H1 (cell line): ENCODE measurements around the gene LAMP1. TPM values are rescaled to one million over a fixed set of nuclear protein-coding genes. Genes with fewer than 3 reads are reported as not detected.

Experiments
- CTCF ChIA-PET: fragments of 300-600 bp; sonication (Branson Sonifier 250); formaldehyde crosslinking; loops from one replicate; lab custom pipeline; 2021; ENCODE audit not compliant: partially characterized antibody; lab: Charles Lee
- POLR2A ChIA-PET: fragments of 300-600 bp; sonication (Branson Sonifier 250); formaldehyde crosslinking; loops from one replicate; lab custom pipeline; 2021; ENCODE audit warnings: inconsistent platforms; ENCODE audit not compliant: partially characterized antibody; lab: Charles Lee
- DNase-seq, 2 experiments: peaks; one replicate each; pipeline versions ENCODE4 v3.0.0 to v3.0.0-alpha.2; 2010 to 2022; ENCODE audit warnings: low spot score in 2 of 2, low read depth in 1 of 2, mixed read lengths in 1 of 2
- FAIRE-seq: peaks from 2 replicates; lab custom pipeline; 2011; peaks lifted over from hg19 to GRCh38; lab: Jason Lieb, UNC
- H2AFZ ChIP-seq: 2 replicates; pipeline ENCODE4 v1.8.1; 2012; ENCODE audit warnings: low read length, inconsistent platforms
- H2AK5ac ChIP-seq: 2 replicates; pipeline ENCODE4 v1.6.1; 2013; ENCODE audit warnings: low read depth, low read length
- H2BK120ac ChIP-seq: replicated peaks from 2 replicates; pipeline ENCODE3; 2013; ENCODE audit warnings: low read depth, low read length, inconsistent platforms
- H2BK12ac ChIP-seq: 2 replicates; pipeline ENCODE4 v1.6.1; 2013; ENCODE audit warnings: low read depth, low read length
- H2BK15ac ChIP-seq: 2 replicates; pipeline ENCODE4 v1.6.1; 2013; ENCODE audit warnings: low read length
- H2BK20ac ChIP-seq: 2 replicates; pipeline ENCODE4 v1.6.1; 2013; ENCODE audit warnings: low read length
- H2BK5ac ChIP-seq: 2 replicates; pipeline ENCODE4 v1.6.1; 2013; ENCODE audit warnings: low read depth, low read length
- H3K14ac ChIP-seq: 2 replicates; pipeline ENCODE4 v1.6.1; 2013; ENCODE audit warnings: inconsistent platforms; ENCODE audit not compliant: insufficient read length
- H3K18ac ChIP-seq: 2 replicates; pipeline ENCODE4 v1.6.1; 2013; ENCODE audit warnings: low read length; ENCODE audit errors: extremely low read depth
- H3K23ac ChIP-seq: 2 replicates; pipeline ENCODE4 v1.6.1; 2013; ENCODE audit warnings: inconsistent platforms; ENCODE audit not compliant: insufficient read length
- H3K23me2 ChIP-seq: 2 replicates; pipeline ENCODE4 v1.6.1; 2013; ENCODE audit warnings: low read depth, low read length
- H3K27ac ChIP-seq: 2 replicates; pipeline ENCODE4 v1.6.1; 2011; ENCODE audit warnings: low read depth, low read length, inconsistent platforms
- H3K27me3 ChIP-seq, 4 experiments: replicated peaks in 1 of 4; 1 replicate in 1 of 4; 2 replicates in 3 of 4; pipeline versions ENCODE4 v1.6.1 to v1.8.1; 2011 to 2013; ENCODE audit warnings: low read length in 3 of 4, mild to moderate bottlenecking in 3 of 4, inconsistent platforms in 2 of 4, mixed read lengths in 2 of 4, moderate library complexity in 1 of 4; ENCODE audit not compliant: control insufficient read depth in 3 of 4, insufficient read depth in 3 of 4; ENCODE audit errors: extremely low read depth in 1 of 4
- H3K36me3 ChIP-seq, 4 experiments: 2 replicates each; pipeline versions ENCODE4 v1.6.1 to v1.8.1; 2011 to 2013; ENCODE audit warnings: mild to moderate bottlenecking in 4 of 4, low read length in 3 of 4, moderate library complexity in 2 of 4, control low read depth in 1 of 4, inconsistent platforms in 1 of 4; ENCODE audit not compliant: insufficient read depth in 4 of 4, control insufficient read depth in 2 of 4
- H3K4ac ChIP-seq: replicated peaks from 2 replicates; pipeline ENCODE3; 2013; ENCODE audit warnings: low read length, low read depth, mixed read lengths, inconsistent platforms; ENCODE audit not compliant: insufficient read length
- H3K4me1 ChIP-seq, 4 experiments: replicated peaks in 1 of 4; 1 replicate in 1 of 4; 2 replicates in 3 of 4; pipeline versions ENCODE4 v1.6.1 to v1.8.1; 2011 to 2013; ENCODE audit warnings: low read length in 3 of 4, inconsistent platforms in 2 of 4, mixed read lengths in 1 of 4; ENCODE audit not compliant: insufficient read depth in 4 of 4, control insufficient read depth in 3 of 4
- H3K4me2 ChIP-seq, 2 experiments: 2 replicates each; pipeline versions ENCODE4 v1.6.1 to v1.8.1; 2011 to 2013; ENCODE audit warnings: low read depth in 2 of 2, low read length in 2 of 2, control low read depth in 1 of 2, inconsistent platforms in 1 of 2, mild to moderate bottlenecking in 1 of 2; ENCODE audit not compliant: insufficient read depth in 1 of 2
- H3K4me3 ChIP-seq, 4 experiments: fragments of 200-600, 300-600 bp in 1 of 4; sonication (generic), shearing (Covaris generic), sonication (Bioruptor Twin) in 1 of 4; 2 replicates each; pipeline versions ENCODE4 v1.5.1 to v1.8.1; 2011 to 2016; ENCODE audit warnings: low read length in 4 of 4, low read depth in 3 of 4, control low read depth in 2 of 4, inconsistent platforms in 2 of 4, mild to moderate bottlenecking in 2 of 4, mixed read lengths in 1 of 4, moderate library complexity in 1 of 4; ENCODE audit not compliant: insufficient read depth in 2 of 4; ENCODE audit errors: extremely low read depth in 1 of 4
- H3K56ac ChIP-seq: replicated peaks from 2 replicates; pipeline ENCODE3; 2013; ENCODE audit warnings: low read depth, mild to moderate bottlenecking, mixed read lengths, low read length, inconsistent platforms; ENCODE audit not compliant: insufficient read length
- H3K79me1 ChIP-seq: 2 replicates; pipeline ENCODE4 v1.6.1; 2013; ENCODE audit warnings: low read depth, low read length, control low read depth
- H3K79me2 ChIP-seq, 2 experiments: 2 replicates each; pipeline versions ENCODE4 v1.6.1 to v1.8.1; 2012 to 2013; ENCODE audit warnings: low read length in 2 of 2, mild to moderate bottlenecking in 2 of 2, inconsistent platforms in 1 of 2; ENCODE audit not compliant: insufficient read depth in 2 of 2, control insufficient read depth in 1 of 2
- H3K9ac ChIP-seq, 4 experiments: replicated peaks in 1 of 4; 1 replicate in 1 of 4; 2 replicates in 3 of 4; pipeline versions ENCODE4 v1.6.1 to v1.8.1; 2011 to 2013; ENCODE audit warnings: low read depth in 3 of 4, low read length in 3 of 4, control low read depth in 2 of 4, mild to moderate bottlenecking in 2 of 4, moderate library complexity in 2 of 4, inconsistent platforms in 1 of 4; ENCODE audit errors: extremely low read depth in 1 of 4
- H3K9me3 ChIP-seq, 2 experiments: 2 replicates each; pipeline versions ENCODE4 v1.6.1 to v1.8.1; 2012 to 2013; ENCODE audit warnings: mild to moderate bottlenecking in 2 of 2, moderate library complexity in 2 of 2, control low read depth in 1 of 2, inconsistent platforms in 1 of 2, low read depth in 1 of 2, low read length in 1 of 2, mixed read lengths in 1 of 2; ENCODE audit not compliant: insufficient read depth in 2 of 2
- H4K20me1 ChIP-seq, 2 experiments: replicated peaks in 1 of 2; 2 replicates each; pipeline versions ENCODE3 to v1.8.1; 2011 to 2013; ENCODE audit warnings: inconsistent platforms in 2 of 2, low read length in 2 of 2, mild to moderate bottlenecking in 1 of 2; ENCODE audit not compliant: insufficient read depth in 2 of 2, control insufficient read depth in 1 of 2
- H4K5ac ChIP-seq: 2 replicates; pipeline ENCODE4 v1.6.1; 2013; ENCODE audit warnings: low read length, low read depth, mixed read lengths, inconsistent platforms; ENCODE audit not compliant: insufficient read length
- H4K8ac ChIP-seq: 2 replicates; pipeline ENCODE4 v1.8.0; 2013; ENCODE audit warnings: mild to moderate bottlenecking, moderate library complexity, low read length, inconsistent platforms; ENCODE audit not compliant: insufficient read depth; ENCODE audit errors: extremely low read depth
- H4K91ac ChIP-seq: replicated peaks from 2 replicates; pipeline ENCODE3; 2013; ENCODE audit warnings: low read length, mixed read lengths, inconsistent platforms; ENCODE audit not compliant: insufficient read length
- ASH2L ChIP-seq: fragments of 200-600, 300-600 bp; sonication (generic); IDR thresholded peaks from one replicate; pipeline ENCODE4 v1.7.1; 2017; ENCODE audit warnings: low read length
- E2F6 ChIP-seq: IDR thresholded peaks from 2 replicates; pipeline ENCODE4 v1.6.1; 2012; ENCODE audit warnings: inconsistent platforms
- HDAC6 ChIP-seq: IDR thresholded peaks from one replicate; pipeline ENCODE4 v1.7.1; 2012; ENCODE audit warnings: low read depth, mild to moderate bottlenecking, inconsistent platforms, low read length, moderate library complexity
- POLR2AphosphoS5 ChIP-seq: IDR thresholded peaks from 2 replicates; pipeline ENCODE4 v1.6.1; 2011; ENCODE audit warnings: low read depth, low read length
- RAD21 ChIP-seq, 2 experiments: IDR thresholded peaks in 1 of 2; conservative IDR thresholded peaks in 1 of 2; 2 replicates each; pipeline ENCODE4 v1.6.1; 2011; ENCODE audit warnings: low read depth in 2 of 2, low read length in 2 of 2, improper control_type of control experiment in 1 of 2, inconsistent platforms in 1 of 2, mild to moderate bottlenecking in 1 of 2, moderate library complexity in 1 of 2
- RBBP5 ChIP-seq: IDR thresholded peaks from 2 replicates; pipeline ENCODE4 v1.7.1; 2012; ENCODE audit warnings: low read depth, mild to moderate bottlenecking, inconsistent platforms, low read length, moderate library complexity, borderline replicate concordance
- RXRA ChIP-seq: IDR thresholded peaks from 2 replicates; pipeline ENCODE4 v1.6.1; 2011; ENCODE audit warnings: low read depth, mild to moderate bottlenecking, low read length, moderate library complexity; ENCODE audit not compliant: insufficient read depth
- SP1 ChIP-seq: IDR thresholded peaks from 2 replicates; pipeline ENCODE4 v1.6.1; 2011; ENCODE audit warnings: low read depth, low read length
- SP2 ChIP-seq: IDR thresholded peaks from 2 replicates; pipeline ENCODE4 v1.6.1; 2012; ENCODE audit warnings: mild to moderate bottlenecking, low read length, inconsistent platforms
- TAF1 ChIP-seq: IDR thresholded peaks from 2 replicates; pipeline ENCODE4 v1.6.1; 2011; ENCODE audit warnings: mild to moderate bottlenecking, low read depth, low read length
- TAF7 ChIP-seq: optimal IDR thresholded peaks from 2 replicates; pipeline ENCODE3; 2011; ENCODE audit warnings: low read depth, mild to moderate bottlenecking, inconsistent platforms, low read length, moderate library complexity, borderline replicate concordance
- ZNF274 ChIP-seq: IDR thresholded peaks from 2 replicates; pipeline ENCODE4 v1.7.0; 2012; ENCODE audit warnings: low read length, borderline replicate concordance; ENCODE audit errors: extremely low read depth
- WGBS, 2 experiments: shearing (Covaris generic) in 1 of 2; methylation state at CpG; one replicate each; pipeline versions ENCODE4 v1.1.6 to v1.1.7; 2013 to 2015; ENCODE audit warnings: low lambda C conversion rate in 2 of 2, mixed read lengths in 2 of 2, inconsistent platforms in 1 of 2, low coverage in 1 of 2, missing lambda C conversion rate in 1 of 2; ENCODE audit not compliant: insufficient replicate concordance in 2 of 2, insufficient coverage in 1 of 2, insufficient read length in 1 of 2; ENCODE audit errors: extremely low coverage in 1 of 2, missing lambda C conversion rate in 1 of 2; 5-methylcytosine and 5-hydroxymethylcytosine counted together
- polyA plus RNA-seq, 7 experiments: library from polyadenylated mRNA; depleted of rRNA in 3 of 7; stranded (reverse) in 5 of 7; unstranded in 2 of 7; fragments of >200 nt in 5 of 7; fragments of 200-250 nt in 2 of 7; gene quantifications; 1 replicate in 5 of 7; 2 replicates in 1 of 7; 4 replicates in 1 of 7; pipeline versions ENCODE4 v1.2.1 to v1.2.3, GENCODE V29; 2011 to 2013; ENCODE audit warnings: missing spikeins in 2 of 7, mixed read lengths in 2 of 7
- total RNA-seq: library from RNA; stranded (reverse); fragmentation: NEBNext Ultra II Directional; extraction: Animal tissue kit (Norgen Biotek cat#: 25700); gene quantifications from 2 replicates; pipeline ENCODE4 v1.2.1, GENCODE V29; 2021

Gene LAMP1
- total and polyA plus RNA-seq, 2 of the 8 experiments (the other 6 are each of a cell fraction or from before 2014, with no cell fraction given) = 97.6 to 140 TPM

- Histone ChIP-seq H2BK120ac (no peak overlapping the region), H3K79me2 (no peaks in the 10 kb centered on the region), H3K36me3 (no peaks in the 10 kb centered on the region), H3K4me1 (no peaks in the 10 kb centered on the region), H3K9ac (no peak overlapping the region), H3K4ac (no peak overlapping the region), H4K20me1 (no peaks in the 10 kb centered on the region), H3K14ac (no peak overlapping the region), H2BK5ac (no peak overlapping the region), H3K4me2 (no peak overlapping the region), H3K23me2 (no peaks in the 10 kb centered on the region), H3K23ac (no peak overlapping the region), H3K79me1 (no peaks in the 10 kb centered on the region), H3K9me3 (peaks cover 0 to 7% of the 10 kb centered on the region in 2 experiments; a peak in 1 of 4 replicates), H3K4me3 (no peak overlapping the region), H4K91ac (no peak overlapping the region), H4K8ac (peak overlapping the region; percentile 16; the same call in 1 of the 2 replicates), H2BK15ac (no peak overlapping the region), H2BK12ac (no peak overlapping the region), H4K5ac (no peak overlapping the region), H2AK5ac (no peak overlapping the region), H2BK20ac (no peak overlapping the region), H3K27ac (no peak overlapping the region), H3K18ac (no peak overlapping the region), H2AFZ (no peak overlapping the region), H3K56ac (no peak overlapping the region), H3K27me3 (no peaks in the 10 kb centered on the region)
- POLR2A ChIA-PET = interaction anchor here (1.0 to 1.2 kb wide), 2 partner anchors 9 to 89 kb away, joined by 3 read pairs; no protein-coding TSS in a partner anchor
- CTCF ChIA-PET = interaction anchor here (0.6 to 2.9 kb wide), 13 partner anchors 9 to 903 kb away, joined by 3 to 12 read pairs (median 4); no protein-coding TSS in a partner anchor
- 92% methylated on average over 15 of the region's 15 CpGs; no CpG with 5 or more reads in 1 of the 2 experiments for WGBS, 2 experiments
- DNase-seq (no peak), FAIRE-seq (no peak)
- TF ChIP-seq ASH2L = no peak
- no peak for TF ChIP-seq TAF7
- no peak for TF ChIP-seq HDAC6
- no peak for TF ChIP-seq E2F6
- TF ChIP-seq SP2 = no peak
- no peak for TF ChIP-seq TAF1
- TF ChIP-seq RBBP5 = no peak
- no peak for TF ChIP-seq ZNF274
- no peak for TF ChIP-seq POLR2AphosphoS5
- no peak for TF ChIP-seq RAD21 (IDR thresholded peaks at IDR 0.05 in 1 of 2, conservative IDR thresholded peaks at IDR 0.05 in 1 of 2; ENCODE audit: low read depth in 2 of 2, low read length in 2 of 2)
- no peak for TF ChIP-seq SP1
- TF ChIP-seq RXRA = no peak
Observed at GRCh38 chr13:113273851-113274590, 23.0 kb upstream of the LAMP1 start.
